Measurements from ENCODE around the gene TRIM5.

DNA sequence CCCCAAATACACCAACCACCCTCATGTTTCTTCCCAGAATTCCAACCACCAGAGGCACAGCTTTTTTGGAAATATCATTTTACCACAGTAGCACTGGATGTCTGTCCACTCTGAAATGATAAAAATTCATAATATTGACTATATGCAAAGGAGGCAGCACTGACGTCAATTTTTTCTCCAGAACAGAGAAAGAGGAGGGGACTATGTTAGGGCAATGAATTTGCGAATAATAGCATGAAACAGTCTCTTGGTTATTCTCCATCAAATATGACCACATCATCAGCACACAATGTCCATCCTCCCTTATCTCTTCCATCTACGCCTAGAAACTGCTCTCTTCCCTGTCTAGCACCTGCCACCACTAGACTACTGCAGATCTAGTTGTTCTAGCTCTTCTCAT lies 38.7 kb downstream of the TRIM5 start:
- TF ChIP-seq RARB (CRISPR knock-in tag; IDR thresholded peaks at IDR 0.05) (no peak), CSRNP3 (CRISPR knock-in tag; IDR thresholded peaks at IDR 0.05) (no peak), TCF4 (CRISPR knock-in tag; IDR thresholded peaks at IDR 0.05; ENCODE audit: borderline replicate concordance) (no peak), ZNF8 (CRISPR knock-in tag; IDR thresholded peaks at IDR 0.05) (no peak), PPARA (CRISPR knock-in tag; IDR thresholded peaks at IDR 0.05; ENCODE audit: borderline replicate concordance) (no peak), ZFP3 (CRISPR knock-in tag; IDR thresholded peaks at IDR 0.05) (no peak)
- TF ChIP-seq, protein P1, sequence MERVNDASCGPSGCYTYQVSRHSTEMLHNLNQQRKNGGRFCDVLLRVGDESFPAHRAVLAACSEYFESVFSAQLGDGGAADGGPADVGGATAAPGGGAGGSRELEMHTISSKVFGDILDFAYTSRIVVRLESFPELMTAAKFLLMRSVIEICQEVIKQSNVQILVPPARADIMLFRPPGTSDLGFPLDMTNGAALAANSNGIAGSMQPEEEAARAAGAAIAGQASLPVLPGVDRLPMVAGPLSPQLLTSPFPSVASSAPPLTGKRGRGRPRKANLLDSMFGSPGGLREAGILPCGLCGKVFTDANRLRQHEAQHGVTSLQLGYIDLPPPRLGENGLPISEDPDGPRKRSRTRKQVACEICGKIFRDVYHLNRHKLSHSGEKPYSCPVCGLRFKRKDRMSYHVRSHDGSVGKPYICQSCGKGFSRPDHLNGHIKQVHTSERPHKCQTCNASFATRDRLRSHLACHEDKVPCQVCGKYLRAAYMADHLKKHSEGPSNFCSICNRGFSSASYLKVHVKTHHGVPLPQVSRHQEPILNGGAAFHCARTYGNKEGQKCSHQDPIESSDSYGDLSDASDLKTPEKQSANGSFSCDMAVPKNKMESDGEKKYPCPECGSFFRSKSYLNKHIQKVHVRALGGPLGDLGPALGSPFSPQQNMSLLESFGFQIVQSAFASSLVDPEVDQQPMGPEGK (CRISPR knock-in tag; IDR thresholded peaks at IDR 0.05; ENCODE audit: borderline replicate concordance), result no peak
- TF ChIP-seq, protein P2, sequence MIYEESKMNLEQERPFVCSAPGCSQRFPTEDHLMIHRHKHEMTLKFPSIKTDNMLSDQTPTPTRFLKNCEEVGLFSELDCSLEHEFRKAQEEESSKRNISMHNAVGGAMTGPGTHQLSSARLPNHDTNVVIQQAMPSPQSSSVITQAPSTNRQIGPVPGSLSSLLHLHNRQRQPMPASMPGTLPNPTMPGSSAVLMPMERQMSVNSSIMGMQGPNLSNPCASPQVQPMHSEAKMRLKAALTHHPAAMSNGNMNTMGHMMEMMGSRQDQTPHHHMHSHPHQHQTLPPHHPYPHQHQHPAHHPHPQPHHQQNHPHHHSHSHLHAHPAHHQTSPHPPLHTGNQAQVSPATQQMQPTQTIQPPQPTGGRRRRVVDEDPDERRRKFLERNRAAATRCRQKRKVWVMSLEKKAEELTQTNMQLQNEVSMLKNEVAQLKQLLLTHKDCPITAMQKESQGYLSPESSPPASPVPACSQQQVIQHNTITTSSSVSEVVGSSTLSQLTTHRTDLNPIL (CRISPR knock-in tag; IDR thresholded peaks at IDR 0.05; ENCODE audit: low read depth), result no peak
